Esophagus (tissue), 2 donors: ENCODE data around the gene ATP1A1. TPM values are rescaled to one million over a fixed set of nuclear protein-coding genes. Genes with fewer than 3 reads are reported as not detected.
A peak's percentile ranks its signal among the peaks of the same experiment; 100 is the strongest.

Experiments
- H3K27ac ChIP-seq, 2 donors: one replicate each; pipeline ENCODE4 v1.5.1; 2013; ENCODE audit warnings: low read depth in 2 of 2, mild to moderate bottlenecking in 2 of 2, inconsistent platforms in 1 of 2, low read length in 1 of 2, moderate library complexity in 1 of 2
- H3K27me3 ChIP-seq, 2 donors: one replicate each; pipeline ENCODE4 v1.6.1; 2013; ENCODE audit warnings: low read length in 2 of 2, control low read depth in 1 of 2, mild to moderate bottlenecking in 1 of 2; ENCODE audit not compliant: insufficient read depth in 2 of 2, control insufficient read depth in 1 of 2
- H3K36me3 ChIP-seq, 2 donors: one replicate each; pipeline ENCODE4 v1.6.1; 2013; ENCODE audit warnings: low read length in 1 of 2; ENCODE audit not compliant: control insufficient read depth in 2 of 2, insufficient read depth in 2 of 2
- H3K4me1 ChIP-seq, 2 donors: one replicate each; pipeline ENCODE4 v1.6.1; 2013; ENCODE audit warnings: low read length in 1 of 2; ENCODE audit not compliant: control insufficient read depth in 2 of 2, insufficient read depth in 2 of 2
- H3K4me3 ChIP-seq, 2 donors: one replicate each; pipeline ENCODE4 v1.5.1; 2013; ENCODE audit warnings: low read length in 2 of 2, mild to moderate bottlenecking in 2 of 2, low read depth in 1 of 2, moderate library complexity in 1 of 2
- H3K9me3 ChIP-seq, 2 donors: one replicate each; pipeline ENCODE4 v1.6.1; 2013; ENCODE audit warnings: mild to moderate bottlenecking in 2 of 2, low read depth in 1 of 2, low read length in 1 of 2, moderate library complexity in 1 of 2; ENCODE audit not compliant: control insufficient read depth in 2 of 2, insufficient read depth in 1 of 2
- WGBS, 2 donors: extraction: QIAGEN DNeasy Blood & Tissue Kit; methylation state at CpG; one replicate each; pipeline ENCODE4 v1.1.7; 2013; 5-methylcytosine and 5-hydroxymethylcytosine counted together
- polyA plus RNA-seq, 2 donors: library from polyadenylated mRNA; stranded (reverse); fragments of 200-250 nt; gene quantifications; one replicate each; pipeline ENCODE4 v1.2.3, GENCODE V29; 2013
- donor health status: healthy with polysubstance abuse.
- donor health status: Bipolar disorder and iron deficiency.

Gene ATP1A1
- 100 to 1,000 TPM; 117 to 196 TPM for polyA plus RNA-seq

DNA sequence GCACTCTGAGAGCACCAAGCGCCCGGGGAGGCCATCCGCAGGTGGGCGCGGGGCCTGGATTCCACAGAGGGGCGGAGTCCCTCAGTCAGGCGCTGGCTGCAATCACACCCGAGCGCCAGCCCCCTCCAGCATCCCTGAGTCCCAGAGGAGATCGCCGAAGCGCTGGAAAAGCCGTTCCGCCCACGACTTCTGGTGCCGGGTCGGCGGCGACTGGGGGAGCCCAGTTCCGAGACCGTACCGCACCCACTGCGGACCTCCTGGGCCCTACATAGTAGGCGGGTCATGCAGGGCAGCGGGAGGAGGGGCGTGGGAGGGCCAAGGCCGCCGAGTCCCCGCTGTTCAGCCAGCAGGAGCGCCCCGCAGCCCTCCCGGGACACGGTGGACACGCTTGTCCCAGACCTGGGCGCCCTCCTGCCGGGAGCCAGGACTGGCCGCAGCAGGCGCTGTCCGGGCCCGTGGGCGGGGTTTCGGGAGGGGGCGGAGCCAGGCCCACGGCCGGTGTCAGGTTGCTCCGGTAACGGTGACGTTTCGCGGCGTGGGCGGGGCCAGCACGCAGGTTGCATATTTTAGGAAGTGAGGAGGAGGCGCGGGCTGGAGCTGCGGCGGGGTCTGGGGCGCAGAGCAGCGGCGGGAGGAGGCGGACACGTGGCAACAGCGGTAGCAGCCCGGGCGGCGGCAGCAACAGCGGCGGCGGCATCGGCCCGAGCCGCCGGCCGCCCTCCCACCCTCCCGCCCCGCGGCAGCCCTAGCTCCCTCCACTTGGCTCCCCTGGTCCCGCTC lies at the start of gene ATP1A1:
TSS of gene ATP1A1 (plus strand) at position 594 of the 780 bp plus-strand sequence. CDS start 268 bp downstream, outside the sequence.
- peak within 1 kb of the TSS; percentile 65 to 91 for H3K4me3 ChIP-seq

DNA sequence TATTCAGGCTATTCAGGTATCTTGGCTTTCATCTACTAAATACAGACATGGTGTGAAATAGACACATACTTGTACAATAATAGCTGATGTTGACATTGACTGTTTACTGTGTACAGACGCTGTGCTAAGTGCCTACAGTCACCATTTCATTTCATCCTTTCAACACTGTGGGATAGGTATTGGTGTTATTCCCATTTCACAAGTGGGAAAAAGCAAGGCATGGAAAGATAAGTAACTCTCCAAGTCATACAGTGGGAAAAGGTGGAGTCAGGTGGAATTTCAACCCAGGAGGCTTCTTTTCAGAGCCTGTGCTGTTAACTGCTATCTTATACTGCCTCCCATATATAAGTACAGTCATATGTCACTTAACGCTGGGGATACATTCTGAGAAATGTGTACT lies 49.6 kb upstream of the ATP1A1 start:
- no peak overlapping the region for H3K27ac ChIP-seq
- H3K36me3 ChIP-seq: no peaks in the 10 kb centered on the region
- 73 to 89% methylated on average over 2 of the region's 2 CpGs for WGBS, 2 donors
- H3K27me3 ChIP-seq: no peaks in the 10 kb centered on the region
- no peak overlapping the region for H3K4me3 ChIP-seq
- no peaks in the 10 kb centered on the region for H3K9me3 ChIP-seq
- H3K4me1 ChIP-seq: peaks cover 0 to 5% of the 10 kb centered on the region in 2 donors

More for the DNA sequence above, at the start of gene ATP1A1:
- Histone ChIP-seq H3K27me3 (no peaks in the 10 kb centered on the region), H3K27ac (peak within 1 kb of the TSS; percentile 84 to 98), H3K9me3 (no peaks in the 10 kb centered on the region), H3K4me1 (no peaks in the 10 kb centered on the region), H3K36me3 (no peaks in the 10 kb centered on the region)
- WGBS, 2 donors: 0 to 1% methylated on average over 60 to 78 of the region's 78 CpGs

DNA sequence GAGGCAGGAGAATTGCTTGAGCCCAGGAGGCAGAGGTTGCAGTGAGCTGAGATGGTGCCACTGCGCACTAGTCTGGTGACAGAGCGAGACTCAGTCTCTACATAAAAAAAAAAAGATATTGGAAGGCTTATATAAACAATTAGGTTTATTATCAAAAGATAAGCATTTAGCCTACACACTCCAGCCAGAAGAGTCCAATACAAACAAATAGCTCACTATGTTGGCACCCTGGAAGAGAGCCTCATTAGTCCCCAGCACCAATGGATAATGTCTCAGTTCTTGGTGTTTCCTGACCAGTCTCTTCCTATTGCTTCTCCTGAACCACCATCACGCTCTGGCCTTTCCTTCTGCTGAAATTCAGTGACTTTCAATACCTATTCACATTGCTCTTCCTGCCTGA lies 48.6 kb upstream of the ATP1A1 start:
- Histone ChIP-seq H3K9me3 (no peaks in the 10 kb centered on the region), H3K4me1 (peaks cover 0 to 5% of the 10 kb centered on the region in 2 donors), H3K4me3 (no peak overlapping the region), H3K36me3 (no peaks in the 10 kb centered on the region), H3K27me3 (no peaks in the 10 kb centered on the region), H3K27ac (no peak overlapping the region)
- 86 to 93% methylated on average over 3 of the region's 3 CpGs for WGBS, 2 donors

DNA sequence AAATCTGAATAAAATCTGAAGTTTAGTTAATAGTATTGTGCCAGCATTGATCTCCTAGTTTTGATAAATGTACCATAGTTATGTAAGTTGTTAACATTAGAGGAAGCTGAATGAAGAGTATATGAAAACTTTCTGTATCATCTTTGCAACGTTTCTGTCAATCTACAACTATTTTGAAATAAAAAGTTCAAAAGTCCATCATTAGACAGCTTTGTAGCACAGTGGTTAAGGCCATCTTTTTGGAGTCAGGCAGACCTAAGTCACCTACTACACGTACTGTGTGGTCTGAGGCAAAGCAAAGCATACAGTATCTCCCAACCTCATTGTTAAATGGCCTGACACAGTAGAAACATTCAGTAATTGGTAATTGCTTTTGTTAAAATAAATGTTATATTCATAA lies 47.9 kb upstream of the ATP1A1 start:
- no peaks in the 10 kb centered on the region for H3K27me3 ChIP-seq
- no peaks in the 10 kb centered on the region for H3K36me3 ChIP-seq
- WGBS, 2 donors: 71 to 72% methylated on average over 2 of the region's 2 CpGs
- H3K4me1 ChIP-seq: peaks cover 0 to 5% of the 10 kb centered on the region in 2 donors
- H3K9me3 ChIP-seq: no peaks in the 10 kb centered on the region
- no peak overlapping the region for H3K27ac ChIP-seq
- H3K4me3 ChIP-seq: no peak overlapping the region

DNA sequence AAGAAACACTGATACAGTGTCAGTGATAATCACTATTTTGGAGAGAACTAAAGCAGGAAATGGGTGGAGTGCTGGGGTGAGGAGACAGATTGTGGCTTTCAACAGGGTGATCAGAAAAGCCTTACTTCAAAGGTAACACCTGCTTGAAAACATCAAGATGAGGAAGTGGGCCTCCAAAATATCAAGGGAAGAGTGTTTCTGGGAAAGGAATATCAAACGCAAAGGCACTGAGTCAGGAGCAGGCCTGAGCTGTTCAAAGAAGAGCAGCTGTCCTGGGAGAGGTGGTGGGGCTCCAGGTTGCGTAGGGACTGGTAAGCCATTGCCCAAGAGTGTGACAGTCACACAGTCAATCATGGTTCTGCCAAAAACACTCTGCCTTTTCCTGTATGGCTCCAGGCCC lies 47.1 kb upstream of the ATP1A1 start:
- Histone ChIP-seq H3K4me1 (peaks cover 0 to 5% of the 10 kb centered on the region in 2 donors), H3K4me3 (no peak overlapping the region), H3K27ac (peak overlapping the region; percentile 57 to 65), H3K9me3 (no peaks in the 10 kb centered on the region), H3K27me3 (no peaks in the 10 kb centered on the region), H3K36me3 (no peaks in the 10 kb centered on the region)
- 51 to 52% methylated on average over 2 of the region's 2 CpGs for WGBS, 2 donors

DNA sequence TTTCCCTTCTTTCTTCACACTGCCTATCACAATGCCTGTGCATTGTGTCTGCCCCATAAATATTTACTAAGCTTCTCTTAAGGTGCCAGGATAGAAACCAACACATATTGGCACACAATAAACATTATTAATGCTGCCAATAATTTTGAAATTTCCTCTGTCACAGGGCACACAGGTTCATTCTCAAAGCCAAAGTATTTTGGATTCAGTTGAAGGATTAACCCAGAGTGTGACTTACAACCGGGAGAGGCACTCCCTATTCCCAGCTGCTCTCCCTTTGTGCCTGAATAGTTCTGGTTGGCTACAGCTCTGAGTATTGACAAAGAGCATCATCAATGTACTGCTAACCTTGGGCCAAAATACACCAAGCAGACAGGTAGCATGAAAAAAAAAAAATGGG lies 46.6 kb upstream of the ATP1A1 start:
- H3K27ac ChIP-seq: peak overlapping the region; percentile 57 to 65
- peaks cover 0 to 5% of the 10 kb centered on the region in 2 donors for H3K4me1 ChIP-seq
- WGBS, 2 donors: 50 to 63% methylated on average over 1 of the region's 1 CpG
- no peak overlapping the region for H3K4me3 ChIP-seq
- no peaks in the 10 kb centered on the region for H3K27me3 ChIP-seq
- no peaks in the 10 kb centered on the region for H3K36me3 ChIP-seq
- H3K9me3 ChIP-seq: no peaks in the 10 kb centered on the region

DNA sequence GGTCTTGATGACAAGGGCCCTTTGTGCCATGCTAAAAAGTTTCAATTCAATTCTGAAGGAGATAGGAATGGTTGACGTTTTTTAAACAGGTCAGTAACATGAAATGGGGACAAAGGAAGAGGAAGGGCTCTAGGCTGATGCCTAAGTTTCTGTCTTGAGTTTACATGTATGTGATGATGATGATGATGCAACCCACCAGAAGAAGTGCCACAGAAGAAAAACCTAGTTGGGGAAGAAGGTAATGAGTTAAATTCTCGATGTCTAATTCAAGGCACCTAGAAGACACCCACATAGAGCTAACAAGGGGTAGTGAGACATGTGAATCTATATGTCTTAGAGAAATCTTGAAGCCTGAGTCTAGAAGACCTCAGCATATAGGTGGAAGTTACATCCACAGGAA lies 44.4 kb upstream of the ATP1A1 start:
- WGBS, 2 donors: 87 to 93% methylated on average over 2 of the region's 2 CpGs
- no peaks in the 10 kb centered on the region for H3K9me3 ChIP-seq
- H3K36me3 ChIP-seq: no peaks in the 10 kb centered on the region
- peaks cover 0 to 6% of the 10 kb centered on the region in 2 donors for H3K4me1 ChIP-seq
- no peak overlapping the region for H3K27ac ChIP-seq
- no peaks in the 10 kb centered on the region for H3K27me3 ChIP-seq
- H3K4me3 ChIP-seq: no peak overlapping the region

DNA sequence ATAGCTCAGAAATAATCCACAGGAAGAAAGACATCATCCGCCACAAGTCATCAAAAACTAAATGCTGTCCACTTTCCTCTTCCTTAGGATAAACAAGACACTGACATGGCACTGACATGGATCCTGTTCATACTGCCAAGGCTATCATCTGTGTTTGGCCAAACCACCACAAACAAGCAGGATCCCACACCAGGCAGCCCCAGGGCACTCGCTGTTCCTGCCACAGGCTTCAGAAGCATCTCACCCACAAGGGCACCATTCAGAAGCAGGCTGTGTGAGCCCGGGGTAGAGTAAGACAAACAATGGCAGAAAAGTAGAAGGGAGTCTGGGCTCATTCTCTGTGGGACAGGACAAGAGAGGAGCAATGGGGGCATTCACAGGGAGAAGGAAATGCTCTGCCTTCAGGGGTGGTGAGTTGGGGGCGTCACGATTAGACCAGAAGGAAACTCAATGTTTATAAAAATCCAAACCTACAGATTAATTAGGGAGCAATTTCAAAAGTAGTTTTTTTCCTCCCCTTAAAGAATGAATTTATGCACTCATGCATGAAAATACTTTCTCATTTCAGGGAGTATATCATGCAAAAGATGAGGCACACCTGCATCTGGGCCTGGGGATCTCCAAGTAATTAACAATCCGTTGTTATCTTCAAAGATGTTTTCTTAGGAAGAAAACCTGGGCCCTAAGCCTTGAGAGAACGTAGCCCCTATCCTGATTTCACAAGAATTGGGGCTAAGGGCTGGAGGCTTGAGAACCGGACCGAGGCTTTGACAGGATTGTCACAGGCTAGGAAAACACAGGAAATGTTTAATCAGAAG lies 43.3 kb upstream of the ATP1A1 start:
- Histone ChIP-seq H3K36me3 (no peaks in the 10 kb centered on the region), H3K4me1 (peaks cover 4 to 9% of the 10 kb centered on the region in 2 donors), H3K27me3 (no peaks in the 10 kb centered on the region), H3K9me3 (no peaks in the 10 kb centered on the region), H3K27ac (no peak overlapping the region), H3K4me3 (no peak overlapping the region)
- 63 to 68% methylated on average over 9 of the region's 9 CpGs for WGBS, 2 donors

DNA sequence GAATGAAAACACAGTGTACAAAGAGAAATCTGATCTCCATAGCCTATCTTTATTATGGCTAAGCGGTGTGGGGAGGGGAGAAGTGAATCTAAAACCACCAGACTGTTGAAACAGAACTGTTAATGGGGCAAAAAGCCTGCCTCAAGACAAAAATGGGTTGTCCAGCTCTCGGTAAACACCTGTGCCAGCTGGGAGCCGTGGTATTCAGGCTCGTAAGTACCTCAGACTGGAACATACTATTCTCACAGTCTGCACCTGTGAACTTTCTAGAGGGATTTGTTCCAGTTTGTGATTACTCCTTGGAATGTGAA lies 42.7 kb upstream of the ATP1A1 start:
- H3K36me3 ChIP-seq: no peaks in the 10 kb centered on the region
- H3K4me3 ChIP-seq: no peak overlapping the region
- 43 to 74% methylated on average over 4 of the region's 4 CpGs for WGBS, 2 donors
- H3K27me3 ChIP-seq: no peaks in the 10 kb centered on the region
- H3K9me3 ChIP-seq: no peaks in the 10 kb centered on the region
- H3K27ac ChIP-seq: no peak overlapping the region
- H3K4me1 ChIP-seq: peaks cover 4 to 8% of the 10 kb centered on the region in 2 donors
